H1 (cell line): ENCODE data around the gene SCAMP5. TPM values are rescaled to one million over a fixed set of nuclear protein-coding genes. Genes with fewer than 3 reads are reported as not detected.

Experiments used
- CTCF ChIA-PET: fragments of 300-600 bp; sonication (Branson Sonifier 250); formaldehyde crosslinking; loops from one replicate; lab custom pipeline; 2021; ENCODE audit not compliant: partially characterized antibody; lab: Charles Lee
- POLR2A ChIA-PET: fragments of 300-600 bp; sonication (Branson Sonifier 250); formaldehyde crosslinking; loops from one replicate; lab custom pipeline; 2021; ENCODE audit warnings: inconsistent platforms; ENCODE audit not compliant: partially characterized antibody; lab: Charles Lee
- DNase-seq, 2 experiments: peaks; one replicate each; pipeline versions ENCODE4 v3.0.0 to v3.0.0-alpha.2; 2010 to 2022; ENCODE audit warnings: low spot score in 2 of 2, low read depth in 1 of 2, mixed read lengths in 1 of 2
- FAIRE-seq: peaks from 2 replicates; lab custom pipeline; 2011; peaks lifted over from hg19 to GRCh38; lab: Jason Lieb, UNC
- H2AFZ ChIP-seq: 2 replicates; pipeline ENCODE4 v1.8.1; 2012; ENCODE audit warnings: low read length, inconsistent platforms
- H2AK5ac ChIP-seq: 2 replicates; pipeline ENCODE4 v1.6.1; 2013; ENCODE audit warnings: low read depth, low read length
- H2BK120ac ChIP-seq: replicated peaks from 2 replicates; pipeline ENCODE3; 2013; ENCODE audit warnings: low read depth, low read length, inconsistent platforms
- H2BK12ac ChIP-seq: 2 replicates; pipeline ENCODE4 v1.6.1; 2013; ENCODE audit warnings: low read depth, low read length
- H2BK15ac ChIP-seq: 2 replicates; pipeline ENCODE4 v1.6.1; 2013; ENCODE audit warnings: low read length
- H2BK20ac ChIP-seq: 2 replicates; pipeline ENCODE4 v1.6.1; 2013; ENCODE audit warnings: low read length
- H2BK5ac ChIP-seq: 2 replicates; pipeline ENCODE4 v1.6.1; 2013; ENCODE audit warnings: low read depth, low read length
- H3K14ac ChIP-seq: 2 replicates; pipeline ENCODE4 v1.6.1; 2013; ENCODE audit warnings: inconsistent platforms; ENCODE audit not compliant: insufficient read length
- H3K18ac ChIP-seq: 2 replicates; pipeline ENCODE4 v1.6.1; 2013; ENCODE audit warnings: low read length; ENCODE audit errors: extremely low read depth
- H3K23ac ChIP-seq: 2 replicates; pipeline ENCODE4 v1.6.1; 2013; ENCODE audit warnings: inconsistent platforms; ENCODE audit not compliant: insufficient read length
- H3K23me2 ChIP-seq: 2 replicates; pipeline ENCODE4 v1.6.1; 2013; ENCODE audit warnings: low read depth, low read length
- H3K27ac ChIP-seq: 2 replicates; pipeline ENCODE4 v1.6.1; 2011; ENCODE audit warnings: low read depth, low read length, inconsistent platforms
- H3K27me3 ChIP-seq, 4 experiments: replicated peaks in 1 of 4; 1 replicate in 1 of 4; 2 replicates in 3 of 4; pipeline versions ENCODE4 v1.6.1 to v1.8.1; 2011 to 2013; ENCODE audit warnings: low read length in 3 of 4, mild to moderate bottlenecking in 3 of 4, inconsistent platforms in 2 of 4, mixed read lengths in 2 of 4, moderate library complexity in 1 of 4; ENCODE audit not compliant: control insufficient read depth in 3 of 4, insufficient read depth in 3 of 4; ENCODE audit errors: extremely low read depth in 1 of 4
- H3K36me3 ChIP-seq, 4 experiments: 2 replicates each; pipeline versions ENCODE4 v1.6.1 to v1.8.1; 2011 to 2013; ENCODE audit warnings: mild to moderate bottlenecking in 4 of 4, low read length in 3 of 4, moderate library complexity in 2 of 4, control low read depth in 1 of 4, inconsistent platforms in 1 of 4; ENCODE audit not compliant: insufficient read depth in 4 of 4, control insufficient read depth in 2 of 4
- H3K4ac ChIP-seq: replicated peaks from 2 replicates; pipeline ENCODE3; 2013; ENCODE audit warnings: low read length, low read depth, mixed read lengths, inconsistent platforms; ENCODE audit not compliant: insufficient read length
- H3K4me1 ChIP-seq, 4 experiments: replicated peaks in 1 of 4; 1 replicate in 1 of 4; 2 replicates in 3 of 4; pipeline versions ENCODE4 v1.6.1 to v1.8.1; 2011 to 2013; ENCODE audit warnings: low read length in 3 of 4, inconsistent platforms in 2 of 4, mixed read lengths in 1 of 4; ENCODE audit not compliant: insufficient read depth in 4 of 4, control insufficient read depth in 3 of 4
- H3K4me2 ChIP-seq, 2 experiments: 2 replicates each; pipeline versions ENCODE4 v1.6.1 to v1.8.1; 2011 to 2013; ENCODE audit warnings: low read depth in 2 of 2, low read length in 2 of 2, control low read depth in 1 of 2, inconsistent platforms in 1 of 2, mild to moderate bottlenecking in 1 of 2; ENCODE audit not compliant: insufficient read depth in 1 of 2
- H3K4me3 ChIP-seq, 4 experiments: fragments of 200-600, 300-600 bp in 1 of 4; sonication (generic), shearing (Covaris generic), sonication (Bioruptor Twin) in 1 of 4; 2 replicates each; pipeline versions ENCODE4 v1.5.1 to v1.8.1; 2011 to 2016; ENCODE audit warnings: low read length in 4 of 4, low read depth in 3 of 4, control low read depth in 2 of 4, inconsistent platforms in 2 of 4, mild to moderate bottlenecking in 2 of 4, mixed read lengths in 1 of 4, moderate library complexity in 1 of 4; ENCODE audit not compliant: insufficient read depth in 2 of 4; ENCODE audit errors: extremely low read depth in 1 of 4
- H3K56ac ChIP-seq: replicated peaks from 2 replicates; pipeline ENCODE3; 2013; ENCODE audit warnings: low read depth, mild to moderate bottlenecking, mixed read lengths, low read length, inconsistent platforms; ENCODE audit not compliant: insufficient read length
- H3K79me1 ChIP-seq: 2 replicates; pipeline ENCODE4 v1.6.1; 2013; ENCODE audit warnings: low read depth, low read length, control low read depth
- H3K79me2 ChIP-seq, 2 experiments: 2 replicates each; pipeline versions ENCODE4 v1.6.1 to v1.8.1; 2012 to 2013; ENCODE audit warnings: low read length in 2 of 2, mild to moderate bottlenecking in 2 of 2, inconsistent platforms in 1 of 2; ENCODE audit not compliant: insufficient read depth in 2 of 2, control insufficient read depth in 1 of 2
- H3K9ac ChIP-seq, 4 experiments: replicated peaks in 1 of 4; 1 replicate in 1 of 4; 2 replicates in 3 of 4; pipeline versions ENCODE4 v1.6.1 to v1.8.1; 2011 to 2013; ENCODE audit warnings: low read depth in 3 of 4, low read length in 3 of 4, control low read depth in 2 of 4, mild to moderate bottlenecking in 2 of 4, moderate library complexity in 2 of 4, inconsistent platforms in 1 of 4; ENCODE audit errors: extremely low read depth in 1 of 4
- H3K9me3 ChIP-seq, 2 experiments: 2 replicates each; pipeline versions ENCODE4 v1.6.1 to v1.8.1; 2012 to 2013; ENCODE audit warnings: mild to moderate bottlenecking in 2 of 2, moderate library complexity in 2 of 2, control low read depth in 1 of 2, inconsistent platforms in 1 of 2, low read depth in 1 of 2, low read length in 1 of 2, mixed read lengths in 1 of 2; ENCODE audit not compliant: insufficient read depth in 2 of 2
- H4K20me1 ChIP-seq, 2 experiments: replicated peaks in 1 of 2; 2 replicates each; pipeline versions ENCODE3 to v1.8.1; 2011 to 2013; ENCODE audit warnings: inconsistent platforms in 2 of 2, low read length in 2 of 2, mild to moderate bottlenecking in 1 of 2; ENCODE audit not compliant: insufficient read depth in 2 of 2, control insufficient read depth in 1 of 2
- H4K5ac ChIP-seq: 2 replicates; pipeline ENCODE4 v1.6.1; 2013; ENCODE audit warnings: low read length, low read depth, mixed read lengths, inconsistent platforms; ENCODE audit not compliant: insufficient read length
- H4K8ac ChIP-seq: 2 replicates; pipeline ENCODE4 v1.8.0; 2013; ENCODE audit warnings: mild to moderate bottlenecking, moderate library complexity, low read length, inconsistent platforms; ENCODE audit not compliant: insufficient read depth; ENCODE audit errors: extremely low read depth
- H4K91ac ChIP-seq: replicated peaks from 2 replicates; pipeline ENCODE3; 2013; ENCODE audit warnings: low read length, mixed read lengths, inconsistent platforms; ENCODE audit not compliant: insufficient read length
- ATF2 ChIP-seq: IDR thresholded peaks from 2 replicates; pipeline ENCODE4 v1.6.1; 2012; ENCODE audit warnings: low read length, inconsistent platforms
- BRCA1 ChIP-seq: IDR thresholded peaks from 2 replicates; pipeline ENCODE4 v1.6.1; 2012; ENCODE audit warnings: low read depth, low read length, improper control_type of control experiment
- CEBPB ChIP-seq: IDR thresholded peaks from 2 replicates; pipeline ENCODE4 v1.6.1; 2012; ENCODE audit warnings: low read depth, low read length
- HDAC2 ChIP-seq, 2 experiments: fragments of 300-600 bp in 1 of 2; sonication (generic) in 1 of 2; IDR thresholded peaks; 2 replicates each; pipeline ENCODE4 v1.6.1; 2011 to 2012; ENCODE audit warnings: low read depth in 2 of 2, low read length in 2 of 2, mild to moderate bottlenecking in 2 of 2, moderate library complexity in 2 of 2, borderline replicate concordance in 1 of 2, inconsistent platforms in 1 of 2
- MAFK ChIP-seq: IDR thresholded peaks from 2 replicates; pipeline ENCODE4 v1.6.1; 2012; ENCODE audit warnings: low read depth, mild to moderate bottlenecking, improper control_type of control experiment, low read length
- POLR2AphosphoS5 ChIP-seq: IDR thresholded peaks from 2 replicates; pipeline ENCODE4 v1.6.1; 2011; ENCODE audit warnings: low read depth, low read length
- RBBP5 ChIP-seq: IDR thresholded peaks from 2 replicates; pipeline ENCODE4 v1.7.1; 2012; ENCODE audit warnings: low read depth, mild to moderate bottlenecking, inconsistent platforms, low read length, moderate library complexity, borderline replicate concordance
- SIN3A ChIP-seq, 2 experiments: IDR thresholded peaks in 1 of 2; conservative IDR thresholded peaks in 1 of 2; 2 replicates each; pipeline ENCODE4 v1.6.1; 2011 to 2012; ENCODE audit warnings: low read length in 2 of 2, improper control_type of control experiment in 1 of 2, low read depth in 1 of 2, mild to moderate bottlenecking in 1 of 2
- SIRT6 ChIP-seq: IDR thresholded peaks from one replicate; pipeline ENCODE4 v1.7.1; 2012; ENCODE audit warnings: low read length, inconsistent platforms
- SIX5 ChIP-seq: IDR thresholded peaks from 2 replicates; pipeline ENCODE4 v1.6.1; 2011; ENCODE audit warnings: mild to moderate bottlenecking, low read depth, low read length
- SP1 ChIP-seq: IDR thresholded peaks from 2 replicates; pipeline ENCODE4 v1.6.1; 2011; ENCODE audit warnings: low read depth, low read length
- TCF12 ChIP-seq: IDR thresholded peaks from 2 replicates; pipeline ENCODE4 v1.6.1; 2011; ENCODE audit warnings: low read depth, mild to moderate bottlenecking, low read length
- ZNF274 ChIP-seq: IDR thresholded peaks from 2 replicates; pipeline ENCODE4 v1.7.0; 2012; ENCODE audit warnings: low read length, borderline replicate concordance; ENCODE audit errors: extremely low read depth
- WGBS, 2 experiments: shearing (Covaris generic) in 1 of 2; methylation state at CpG; one replicate each; pipeline versions ENCODE4 v1.1.6 to v1.1.7; 2013 to 2015; ENCODE audit warnings: low lambda C conversion rate in 2 of 2, mixed read lengths in 2 of 2, inconsistent platforms in 1 of 2, low coverage in 1 of 2, missing lambda C conversion rate in 1 of 2; ENCODE audit not compliant: insufficient replicate concordance in 2 of 2, insufficient coverage in 1 of 2, insufficient read length in 1 of 2; ENCODE audit errors: extremely low coverage in 1 of 2, missing lambda C conversion rate in 1 of 2; 5-methylcytosine and 5-hydroxymethylcytosine counted together
- polyA plus RNA-seq, 7 experiments: library from polyadenylated mRNA; depleted of rRNA in 3 of 7; stranded (reverse) in 5 of 7; unstranded in 2 of 7; fragments of >200 nt in 5 of 7; fragments of 200-250 nt in 2 of 7; gene quantifications; 1 replicate in 5 of 7; 2 replicates in 1 of 7; 4 replicates in 1 of 7; pipeline versions ENCODE4 v1.2.1 to v1.2.3, GENCODE V29; 2011 to 2013; ENCODE audit warnings: missing spikeins in 2 of 7, mixed read lengths in 2 of 7
- total RNA-seq: library from RNA; stranded (reverse); fragmentation: NEBNext Ultra II Directional; extraction: Animal tissue kit (Norgen Biotek cat#: 25700); gene quantifications from 2 replicates; pipeline ENCODE4 v1.2.1, GENCODE V29; 2021

The SCAMP5 gene
- total and polyA plus RNA-seq, 2 of the 8 experiments (the other 6 are each of a cell fraction or from before 2014, with no cell fraction given): 55.4 to 94.7 TPM

- Histone ChIP-seq H3K27me3 (no peaks in the 10 kb centered on the region), H2BK20ac (no peak overlapping the region), H4K91ac (no peak overlapping the region), H3K79me2 (no peaks in the 10 kb centered on the region), H3K79me1 (no peaks in the 10 kb centered on the region; the same call in 1 of the 2 replicates), H2BK12ac (no peak overlapping the region), H4K20me1 (peaks cover 2 to 6% of the 10 kb centered on the region in 2 experiments), H3K4me1 (peaks cover 0 to 12% (median 8%) of the 10 kb centered on the region in 4 experiments; a peak in 5 of 7 replicates), H3K4me2 (no peak overlapping the region), H3K9ac (no peak overlapping the region), H2BK15ac (no peak overlapping the region), H2AK5ac (no peak overlapping the region), H2BK120ac (no peak overlapping the region), H2AFZ (no peak overlapping the region), H3K9me3 (no peaks in the 10 kb centered on the region), H3K27ac (no peak overlapping the region), H3K56ac (no peak overlapping the region), H3K4me3 (no peak overlapping the region), H4K8ac (no peak overlapping the region), H2BK5ac (no peak overlapping the region), H3K4ac (no peak overlapping the region)
- DNase-seq: no peak
- POLR2A ChIA-PET: interaction anchor here (1.0 to 1.5 kb wide), 3 partner anchors 9 to 159 kb away, joined by 3 read pairs; no protein-coding TSS in a partner anchor
- no peak for FAIRE-seq
- TF ChIP-seq BRCA1 (no peak), SIN3A (conservative IDR thresholded peaks at IDR 0.05 in 1 of 2, IDR thresholded peaks at IDR 0.05 in 1 of 2; ENCODE audit: low read depth in 1 of 2, low read length in 2 of 2) (no peak), SIRT6 (no peak), SIX5 (no peak), HDAC2 (IDR thresholded peaks at IDR 0.05; ENCODE audit: borderline replicate concordance in 1 of 2, low read depth in 2 of 2, low read length in 2 of 2) (no peak), POLR2AphosphoS5 (no peak), ATF2 (no peak), TCF12 (no peak), RBBP5 (no peak), ZNF274 (no peak), CEBPB (no peak), SP1 (no peak), MAFK (no peak)
- TF ChIP-seq, all 59 proteins: peak for 0
- Histone ChIP-seq H3K18ac (no peak overlapping the region), H3K23me2 (no peaks in the 10 kb centered on the region), H3K23ac (no peak overlapping the region), H3K14ac (no peak overlapping the region), H3K36me3 (no peaks in the 10 kb centered on the region; a peak in 1 of 8 replicates), H4K5ac (no peak overlapping the region)
- CTCF ChIA-PET: interaction anchor here (0.6 to 0.9 kb wide), 2 partner anchors 24 to 583 kb away, joined by 3 read pairs; no protein-coding TSS in a partner anchor
- 91% methylated on average over 11 of the region's 11 CpGs; no CpG with 5 or more reads in 1 of the 2 experiments for WGBS, 2 experiments
Observed at GRCh38 chr15:75049392-75049791, 54.0 kb downstream of the SCAMP5 start.
